Activated naive CD8-positive, alpha-beta T cell treated with anti-CD3 and anti-CD28 coated beads, Interleukin-2, amount 50 U/mL, for 16 hours (primary cell): ENCODE data around the gene SPACA4.

ENCODE experiments used
- DNase-seq: peaks from one replicate; pipeline ENCODE4 v3.0.0-alpha.2; 2020; ENCODE audit warnings: low read depth, low spot score

The SPACA4 gene

DNA sequence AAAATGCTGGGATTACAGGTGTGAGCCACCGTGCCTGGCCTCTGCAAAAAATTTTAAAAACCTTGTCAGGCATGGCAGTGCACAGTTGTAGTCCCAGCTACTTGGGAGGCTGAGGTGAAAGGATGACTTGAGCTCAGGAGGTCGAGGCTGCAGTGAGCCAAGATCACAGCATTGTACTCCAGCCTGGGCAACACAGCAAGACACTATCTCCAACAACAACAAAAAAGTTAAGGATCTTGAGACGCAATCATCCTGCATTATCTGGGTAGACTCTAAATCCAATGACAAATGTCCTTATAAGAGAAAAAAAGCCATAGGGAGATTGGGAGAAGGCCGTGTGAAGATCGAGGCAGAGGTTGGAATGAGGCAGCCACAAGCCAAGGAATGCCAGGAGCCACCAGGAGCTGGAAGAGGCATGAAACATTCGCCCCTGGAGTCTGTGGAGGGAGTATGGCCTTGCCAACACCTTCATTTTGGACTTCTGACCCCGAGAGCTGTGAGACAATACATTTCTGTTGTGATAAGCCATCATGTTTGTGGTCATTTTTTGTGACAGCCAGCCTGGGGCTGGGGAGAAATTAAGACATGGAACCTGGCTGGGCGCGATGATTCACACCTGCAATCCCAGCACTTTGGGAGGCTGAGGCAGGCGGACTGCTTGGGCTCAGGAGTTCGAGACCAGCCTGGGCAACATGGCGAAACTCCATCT lies 44.6 kb downstream of the SPACA4 start:
- DNase-seq: no peak

DNA sequence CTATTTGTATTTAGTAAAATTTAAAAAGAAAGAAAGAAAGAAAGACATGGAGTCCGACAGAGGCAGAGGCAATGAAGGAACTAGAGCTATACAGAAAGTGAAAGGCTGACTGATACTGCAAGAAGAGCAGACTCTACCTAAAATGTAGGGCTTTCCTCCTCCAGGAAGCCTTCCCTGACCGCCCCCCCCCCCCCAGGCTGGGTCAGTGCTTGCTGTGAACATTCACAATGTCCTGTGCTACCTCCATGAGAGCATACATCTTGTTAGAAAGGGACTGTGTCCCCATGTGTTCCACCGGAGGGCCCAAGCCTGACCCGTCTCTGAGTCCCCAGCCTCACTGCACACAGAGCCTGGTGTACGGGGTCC lies 45.1 kb downstream of the SPACA4 start:
- no peak for DNase-seq

DNA sequence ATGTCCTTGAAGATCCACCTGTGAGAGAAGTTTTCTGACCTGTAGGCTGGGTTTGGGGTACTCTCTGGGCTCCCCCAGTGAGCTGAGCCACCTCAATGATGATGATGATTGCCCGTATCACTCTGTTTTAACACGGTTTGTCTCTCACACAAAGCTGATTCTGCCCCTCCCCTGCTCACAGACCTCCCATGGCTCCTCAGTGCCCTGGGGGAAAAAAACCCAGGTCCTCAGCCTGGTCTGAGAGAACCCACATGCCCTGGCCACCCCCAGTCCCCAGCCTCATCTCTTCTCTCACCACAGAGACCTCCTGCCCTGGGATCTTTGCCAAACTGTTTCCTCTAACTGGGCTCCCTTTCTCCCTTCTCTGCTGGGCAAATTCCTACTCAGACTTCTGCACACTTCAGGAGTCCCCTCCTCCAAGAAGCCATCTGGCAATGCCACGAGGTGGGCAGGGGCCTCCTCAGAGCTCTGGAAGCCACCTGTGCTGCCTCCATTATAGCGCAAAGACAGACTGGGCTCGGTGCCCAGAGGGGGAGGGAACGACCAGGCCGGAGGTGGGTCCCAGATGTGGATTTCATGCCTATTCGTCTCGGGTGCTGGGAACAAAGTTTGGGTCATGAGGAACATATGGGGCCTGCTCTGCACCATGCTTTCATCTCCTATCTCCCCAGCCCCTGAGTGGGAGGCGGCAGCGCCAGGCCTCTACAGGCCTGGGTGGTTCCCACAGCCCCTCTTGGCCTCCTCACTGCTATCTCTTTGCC lies 47.9 kb downstream of the SPACA4 start:
- no peak for DNase-seq

- no peak for DNase-seq
Measured at GRCh38 chr19:48656840-48657474, 50.4 kb downstream of the SPACA4 start.
